Midbrain (tissue), 1 donor: Measurements from ENCODE around the gene TMEM17.
"Not testable (repeated sequence)": the region's sequence is repeated elsewhere in the genome, so short reads cannot be mapped to it uniquely, and the experiment has no call there.

Source experiments
- DNase-seq: peaks from one replicate; lab custom pipeline; 2025; lab: John Stamatoyannopoulos, UW

The TMEM17 gene

GRCh38 chr2:62505750-62506420, at the start of gene TMEM17:
Gene TMEM17 (minus strand): TSS chr2:62506195. CDS start chr2:62506129, 66 bp downstream.
- peak; percentile 94 for DNase-seq

GRCh38 chr2:62554440-62554839, 48.4 kb upstream of the TMEM17 start:
- DNase-seq: no peak

GRCh38 chr2:62550461-62550860, 44.5 kb upstream of the TMEM17 start:
- no peak for DNase-seq

GRCh38 chr2:62547854-62548253, 41.9 kb upstream of the TMEM17 start:
- DNase-seq: no peak

- no peak for DNase-seq
These were observed 39.3 kb upstream of the TMEM17 start for GRCh38 chr2:62545261-62545660.

- no peak for DNase-seq
These were observed 34.6 kb upstream of the TMEM17 start for GRCh38 chr2:62540408-62541168.

- DNase-seq: no peak
These were observed 33.8 kb upstream of the TMEM17 start for GRCh38 chr2:62539606-62540407.

GRCh38 chr2:62538756-62539155, 32.8 kb upstream of the TMEM17 start:
- DNase-seq: no peak

- no peak for DNase-seq
These were observed 31.8 kb upstream of the TMEM17 start for GRCh38 chr2:62537814-62538213.

GRCh38 chr2:62536873-62537547, 31.0 kb upstream of the TMEM17 start:
- DNase-seq: no peak

- not testable (repeated sequence) for DNase-seq
These were observed 29.5 kb upstream of the TMEM17 start for GRCh38 chr2:62535521-62535920.

GRCh38 chr2:62531594-62531993, 25.6 kb upstream of the TMEM17 start:
- no peak for DNase-seq

- DNase-seq: no peak
These were observed 23.8 kb upstream of the TMEM17 start for GRCh38 chr2:62529758-62530157.

GRCh38 chr2:62527478-62528210, 21.6 kb upstream of the TMEM17 start:
- no peak for DNase-seq

- no peak for DNase-seq
These were observed 20.8 kb upstream of the TMEM17 start for GRCh38 chr2:62526531-62527381.

GRCh38 chr2:62525549-62526269, 19.7 kb upstream of the TMEM17 start:
- DNase-seq: no peak

GRCh38 chr2:62524293-62524941, 18.4 kb upstream of the TMEM17 start:
- no peak for DNase-seq

- DNase-seq: not testable (repeated sequence)
These were observed 15.1 kb upstream of the TMEM17 start for GRCh38 chr2:62521061-62521460.

GRCh38 chr2:62512384-62512783, 6.4 kb upstream of the TMEM17 start:
- DNase-seq: no peak
